Measurements from ENCODE around the gene TENT5C.

TENT5C gene

DNA sequence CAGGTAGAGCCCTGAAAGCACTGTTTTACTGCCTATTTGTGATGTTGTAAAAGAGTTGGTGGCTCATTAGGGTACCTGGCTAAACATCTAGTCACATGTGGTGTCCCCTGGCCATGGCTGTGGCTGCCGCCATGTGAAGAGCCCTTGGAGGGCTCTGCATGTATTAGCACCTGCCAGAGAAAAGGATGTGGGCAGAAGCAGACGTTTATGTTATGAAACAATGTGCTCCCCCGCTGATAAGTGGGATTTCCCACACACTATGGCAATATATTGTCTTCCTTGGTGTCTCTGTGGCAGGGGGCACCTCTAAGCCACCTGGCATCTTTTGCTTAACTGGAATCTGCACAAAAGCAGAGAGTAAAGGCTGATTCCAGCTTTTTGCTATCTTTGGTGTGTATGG is 9.6 kb downstream of the TENT5C start:
- no peak for DNase-seq

DNA sequence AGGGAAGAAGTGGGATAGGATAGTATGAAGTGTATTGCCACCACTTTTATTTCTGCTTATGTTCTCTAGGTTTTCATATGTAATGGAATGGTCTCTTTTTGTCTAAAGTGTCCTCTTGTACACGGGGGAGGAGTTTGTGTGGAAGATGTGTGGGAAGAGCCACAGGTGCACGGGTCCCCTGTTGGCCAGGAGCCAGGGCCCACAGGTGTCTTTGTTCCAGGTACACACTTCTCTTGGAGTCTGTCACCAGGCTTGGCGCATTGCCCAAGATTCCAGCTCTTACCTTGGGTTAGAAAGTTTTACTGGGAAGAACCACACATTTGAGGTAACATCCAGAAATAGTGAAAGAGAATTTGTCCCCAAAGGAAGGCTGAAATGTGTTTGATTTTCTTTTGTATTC is 10.5 kb downstream of the TENT5C start:
- no peak for DNase-seq

DNA sequence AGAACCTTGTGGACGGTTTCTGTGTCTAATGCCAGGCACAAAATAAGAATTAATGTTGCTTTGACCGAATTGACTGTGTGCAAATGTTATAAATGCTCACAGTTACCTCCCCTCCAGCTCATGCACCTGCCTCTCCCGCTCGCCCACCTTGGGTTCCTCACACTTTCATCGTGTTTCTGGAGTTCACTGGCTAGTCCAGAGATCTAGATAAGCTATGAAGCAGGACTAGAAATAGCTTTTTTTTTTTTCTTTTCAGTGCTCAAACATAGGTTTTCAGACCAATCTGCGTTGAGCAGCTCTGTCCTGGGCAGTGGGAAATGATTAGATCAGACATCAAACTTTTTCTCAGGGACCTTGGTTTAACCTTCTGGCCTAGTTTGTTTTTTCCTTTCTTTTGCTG is 11.1 kb downstream of the TENT5C start:
- no peak for DNase-seq

DNA sequence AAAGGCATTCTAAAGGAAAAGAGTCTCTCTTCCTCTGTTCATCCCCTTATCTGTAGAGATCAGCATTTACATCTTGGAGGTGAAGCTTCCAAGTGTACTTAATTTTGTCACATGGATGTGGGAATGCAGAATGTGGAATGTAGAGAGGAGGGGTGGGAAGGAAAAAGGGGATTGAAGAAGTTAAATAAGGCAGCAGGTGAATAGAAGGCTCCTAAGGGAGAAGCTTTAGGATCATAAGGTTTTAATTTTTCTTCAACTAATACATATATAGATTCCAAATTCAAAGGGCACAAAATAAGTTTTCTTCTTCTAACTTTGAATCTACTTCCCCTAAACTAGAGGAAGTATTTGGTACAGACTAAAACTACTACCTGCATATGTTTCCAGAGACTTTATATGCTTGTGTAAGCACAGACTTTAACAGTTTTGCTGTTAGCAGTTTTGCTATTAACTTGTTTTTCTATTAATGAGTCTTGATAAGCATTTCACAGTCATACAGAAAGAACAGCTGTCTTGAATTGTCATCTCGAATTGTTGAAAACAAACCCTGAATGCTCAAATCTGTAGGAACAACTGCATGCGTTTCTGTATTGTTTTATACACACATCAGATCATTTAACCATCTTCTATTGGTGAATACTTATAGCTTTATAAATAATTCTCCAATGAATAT is 12.7 kb downstream of the TENT5C start:
- DNase-seq = no peak

DNA sequence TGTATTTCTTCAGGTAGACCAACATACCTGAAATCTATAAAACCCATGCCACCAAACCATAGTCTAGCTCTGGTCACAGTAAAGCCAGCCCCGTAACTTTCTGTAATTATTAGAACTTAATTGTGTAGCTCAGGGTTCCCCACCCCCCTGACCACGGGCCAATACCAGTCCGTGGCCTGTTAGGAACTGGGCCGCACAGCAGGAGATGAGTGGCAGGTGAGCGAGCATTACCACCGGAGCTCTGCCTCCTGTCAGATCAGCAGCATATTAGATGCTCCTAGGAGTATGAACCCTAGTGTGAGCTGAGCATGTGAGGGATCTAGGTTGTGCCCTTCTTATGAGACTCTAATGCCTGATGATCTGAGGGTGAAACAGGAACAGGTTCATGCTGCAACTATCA is 14.6 kb downstream of the TENT5C start:
- no peak for DNase-seq

DNA sequence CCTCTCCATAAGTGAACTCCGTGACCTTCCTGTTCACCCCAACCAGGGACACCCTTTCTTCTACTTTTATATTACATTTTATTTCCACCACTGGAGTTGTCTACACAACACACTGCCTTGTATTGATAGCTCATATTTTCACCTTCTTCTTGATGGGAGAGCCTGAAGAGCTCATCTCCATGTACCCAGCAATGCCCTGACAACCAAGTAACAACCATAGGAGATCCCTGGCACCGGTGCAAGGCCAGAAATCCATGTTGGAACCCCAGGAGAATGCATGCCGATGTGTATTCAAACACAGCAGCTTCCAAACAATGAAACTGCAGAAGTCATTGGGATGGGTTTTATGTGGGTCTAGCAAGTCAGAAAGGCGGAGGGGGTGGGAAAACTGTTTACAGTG is 15.5 kb downstream of the TENT5C start:
- no peak for DNase-seq

DNA sequence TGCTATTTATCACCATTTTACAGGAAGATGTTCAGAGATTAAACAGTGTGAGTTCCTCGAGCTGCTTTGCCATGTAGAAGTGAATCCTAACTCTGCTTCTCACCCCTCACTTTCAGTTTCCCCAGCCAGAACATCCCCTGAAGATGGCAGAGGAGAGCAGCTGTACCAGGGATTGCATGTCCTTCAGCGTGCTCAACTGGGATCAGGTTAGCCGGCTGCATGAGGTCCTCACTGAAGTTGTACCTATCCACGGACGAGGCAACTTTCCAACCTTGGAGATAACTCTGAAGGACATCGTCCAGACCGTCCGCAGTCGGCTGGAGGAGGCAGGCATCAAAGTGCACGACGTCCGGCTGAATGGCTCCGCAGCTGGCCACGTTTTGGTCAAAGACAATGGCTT is 16.9 kb downstream of the TENT5C start:
- DNase-seq = no peak

DNA sequence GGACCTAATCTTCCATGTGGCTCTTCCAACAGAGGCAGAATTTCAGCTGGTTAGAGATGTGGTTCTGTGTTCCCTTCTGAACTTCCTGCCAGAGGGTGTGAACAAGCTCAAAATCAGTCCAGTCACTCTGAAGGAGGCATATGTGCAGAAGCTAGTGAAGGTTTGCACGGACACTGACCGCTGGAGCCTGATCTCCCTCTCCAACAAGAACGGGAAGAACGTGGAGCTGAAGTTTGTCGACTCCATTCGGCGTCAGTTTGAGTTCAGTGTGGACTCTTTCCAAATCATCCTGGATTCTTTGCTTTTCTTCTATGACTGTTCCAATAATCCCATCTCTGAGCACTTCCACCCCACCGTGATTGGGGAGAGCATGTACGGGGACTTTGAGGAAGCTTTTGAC is 17.3 kb downstream of the TENT5C start:
- no peak for DNase-seq

DNA sequence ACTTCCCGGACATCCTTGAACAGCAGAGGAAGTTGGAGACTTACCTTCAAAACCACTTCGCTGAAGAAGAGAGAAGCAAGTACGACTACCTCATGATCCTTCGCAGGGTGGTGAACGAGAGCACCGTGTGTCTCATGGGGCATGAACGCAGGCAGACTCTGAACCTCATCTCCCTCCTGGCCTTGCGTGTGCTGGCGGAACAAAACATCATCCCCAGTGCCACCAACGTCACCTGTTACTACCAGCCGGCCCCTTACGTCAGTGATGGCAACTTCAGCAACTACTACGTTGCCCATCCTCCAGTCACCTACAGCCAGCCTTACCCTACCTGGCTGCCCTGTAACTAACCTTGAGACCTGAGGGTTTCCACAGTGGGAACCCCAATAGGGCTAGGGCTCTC is 17.9 kb downstream of the TENT5C start:
- no peak for DNase-seq

DNA sequence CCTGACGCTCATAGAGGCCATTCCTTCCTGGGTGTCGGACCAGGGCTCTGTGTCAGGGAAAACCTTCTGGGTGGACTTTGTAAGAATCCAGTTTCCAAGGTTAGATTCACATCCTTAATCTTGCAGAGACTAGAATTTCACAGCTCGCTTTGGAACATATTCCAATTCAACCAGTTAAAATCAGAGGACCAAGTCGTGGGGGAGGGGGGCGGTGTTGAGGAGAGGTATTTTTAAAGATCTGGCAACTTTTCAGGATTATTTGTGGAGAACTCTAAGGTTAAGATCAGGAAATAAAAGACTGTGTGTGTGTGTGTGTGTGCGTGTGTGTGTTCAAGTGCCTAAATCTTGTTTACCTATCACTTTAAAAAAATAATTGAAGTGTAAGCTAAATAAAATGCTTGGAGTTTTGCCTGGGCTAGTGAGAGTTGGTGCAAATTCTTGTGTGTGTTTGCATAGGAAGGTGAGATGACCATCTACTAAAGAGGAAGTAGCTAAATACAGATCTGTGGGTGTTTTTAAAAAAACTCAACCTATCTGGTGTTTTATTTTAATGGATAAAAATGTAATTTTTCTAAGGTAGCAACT is 21.8 kb downstream of the TENT5C start:
- DNase-seq = no peak

DNA sequence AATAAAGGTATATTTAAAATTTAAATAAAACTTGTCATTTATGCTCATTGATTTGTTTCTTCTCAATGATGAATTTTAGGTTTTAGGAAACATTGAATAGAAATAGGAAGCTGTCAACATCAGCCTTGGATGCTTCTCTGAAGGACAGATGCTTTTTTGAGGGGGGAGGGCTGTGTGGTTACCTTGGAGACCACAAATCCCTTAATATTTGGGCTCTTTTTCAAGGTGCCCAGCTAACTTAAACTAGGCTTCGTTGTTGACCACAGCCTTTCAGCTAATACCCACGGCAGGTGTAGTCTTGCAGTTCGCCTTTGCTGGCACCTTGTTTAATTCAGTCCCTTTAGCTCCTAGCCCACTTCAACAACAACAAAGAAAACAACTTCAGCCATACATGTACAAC is 22.5 kb downstream of the TENT5C start:
- no peak for DNase-seq

DNA sequence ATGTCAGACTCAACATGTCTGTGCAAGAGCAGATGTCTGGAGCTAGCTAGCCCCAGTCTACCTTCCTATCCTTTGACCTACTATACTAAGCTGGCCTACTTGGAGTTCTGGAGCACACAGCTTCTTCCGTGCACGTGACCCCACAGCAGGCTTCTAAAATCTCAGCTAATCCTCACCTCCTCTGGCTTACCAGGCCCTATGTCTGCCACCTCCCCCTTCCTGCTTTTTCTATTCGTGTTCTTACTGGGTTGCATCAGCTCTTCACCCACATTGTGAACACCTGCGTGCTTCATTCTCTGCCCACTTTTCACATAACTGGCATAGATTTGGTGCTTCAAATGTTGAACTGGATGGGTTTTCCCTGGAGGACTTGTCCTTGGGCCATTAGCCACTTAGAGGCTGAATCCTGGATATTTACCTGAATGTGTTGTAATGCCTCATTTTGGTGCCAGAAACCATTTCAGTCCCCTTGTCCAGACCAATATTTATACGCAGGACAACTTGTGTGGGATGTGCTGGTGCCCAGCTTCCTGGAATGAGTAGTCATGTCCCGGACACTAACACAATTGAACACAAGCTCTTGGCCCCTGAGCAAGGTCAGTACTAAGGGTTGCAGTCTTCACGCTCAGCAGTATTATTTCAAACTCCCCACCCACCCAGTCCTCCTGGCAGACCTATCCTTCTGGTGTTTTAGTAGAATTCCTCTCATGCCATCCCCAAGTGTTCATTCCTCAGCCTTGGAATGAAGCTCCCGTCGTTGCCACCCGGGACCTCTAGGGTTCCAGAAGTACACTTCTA is 24.0 kb downstream of the TENT5C start:
- no peak for DNase-seq

DNA sequence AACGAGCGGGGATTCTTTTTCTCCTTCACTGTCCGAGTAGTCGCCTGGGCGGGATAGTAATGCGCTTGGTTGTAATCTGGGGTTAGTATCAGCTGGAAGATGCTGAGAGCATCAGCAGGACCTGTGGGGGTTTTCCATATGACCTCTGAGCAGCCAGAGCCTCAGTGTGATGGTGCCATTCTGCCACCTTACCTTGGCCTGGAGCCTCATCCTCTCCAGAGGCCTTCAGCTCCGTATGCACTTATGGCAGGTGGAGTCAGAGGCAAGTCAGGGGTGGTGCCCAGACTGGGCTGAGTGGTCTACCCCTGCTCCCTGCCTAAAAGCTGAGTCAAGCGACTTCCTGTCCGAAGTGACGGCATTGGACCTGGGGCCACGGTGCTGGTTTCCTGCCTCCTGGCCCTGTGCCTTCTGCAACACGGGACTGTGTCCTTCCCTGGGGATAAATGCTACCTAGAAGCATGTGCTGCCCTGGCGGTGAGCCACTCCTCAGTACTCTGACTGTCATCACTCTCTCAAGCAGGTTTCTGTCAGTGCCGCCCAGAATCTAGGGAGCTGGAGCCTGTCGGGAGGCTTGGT is 24.7 kb downstream of the TENT5C start:
- no peak for DNase-seq

DNA sequence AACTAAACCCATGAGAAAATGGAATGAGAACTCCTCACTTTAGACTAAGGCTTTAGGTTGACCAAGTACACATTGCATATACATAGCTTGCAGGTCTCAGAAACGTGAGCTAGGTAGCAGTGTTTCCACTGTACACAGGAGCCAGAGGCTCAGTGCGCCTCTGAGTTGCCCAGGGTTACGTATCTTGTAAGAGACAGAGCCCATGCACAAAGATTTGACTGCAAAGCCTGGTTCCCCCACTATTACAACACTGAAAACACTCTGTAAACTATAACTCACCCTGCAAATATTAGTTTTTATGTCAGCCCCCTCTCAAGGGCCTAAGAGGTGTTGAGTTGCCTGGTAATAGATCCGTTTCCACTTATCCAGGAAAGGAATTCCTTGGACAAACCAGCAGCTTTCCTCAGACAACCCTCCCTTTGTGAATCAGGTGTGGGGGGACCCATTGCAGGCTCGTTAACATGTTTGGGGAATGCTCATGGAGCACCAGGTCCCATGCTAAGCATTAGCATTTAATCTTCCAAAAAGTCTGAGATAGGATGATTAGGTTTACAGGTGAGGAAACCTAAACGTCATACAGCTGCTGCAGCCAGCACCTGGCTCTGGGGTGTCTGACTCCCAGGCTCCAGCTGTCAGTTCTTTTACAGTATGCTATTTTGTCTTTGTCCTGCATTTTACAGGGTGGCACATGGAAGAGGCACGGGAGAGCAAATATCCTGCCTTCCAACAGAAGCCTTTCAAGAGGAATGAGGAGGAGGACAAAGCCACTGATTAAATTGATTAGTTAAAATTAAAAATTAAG is 25.7 kb downstream of the TENT5C start:
- DNase-seq = no peak

DNA sequence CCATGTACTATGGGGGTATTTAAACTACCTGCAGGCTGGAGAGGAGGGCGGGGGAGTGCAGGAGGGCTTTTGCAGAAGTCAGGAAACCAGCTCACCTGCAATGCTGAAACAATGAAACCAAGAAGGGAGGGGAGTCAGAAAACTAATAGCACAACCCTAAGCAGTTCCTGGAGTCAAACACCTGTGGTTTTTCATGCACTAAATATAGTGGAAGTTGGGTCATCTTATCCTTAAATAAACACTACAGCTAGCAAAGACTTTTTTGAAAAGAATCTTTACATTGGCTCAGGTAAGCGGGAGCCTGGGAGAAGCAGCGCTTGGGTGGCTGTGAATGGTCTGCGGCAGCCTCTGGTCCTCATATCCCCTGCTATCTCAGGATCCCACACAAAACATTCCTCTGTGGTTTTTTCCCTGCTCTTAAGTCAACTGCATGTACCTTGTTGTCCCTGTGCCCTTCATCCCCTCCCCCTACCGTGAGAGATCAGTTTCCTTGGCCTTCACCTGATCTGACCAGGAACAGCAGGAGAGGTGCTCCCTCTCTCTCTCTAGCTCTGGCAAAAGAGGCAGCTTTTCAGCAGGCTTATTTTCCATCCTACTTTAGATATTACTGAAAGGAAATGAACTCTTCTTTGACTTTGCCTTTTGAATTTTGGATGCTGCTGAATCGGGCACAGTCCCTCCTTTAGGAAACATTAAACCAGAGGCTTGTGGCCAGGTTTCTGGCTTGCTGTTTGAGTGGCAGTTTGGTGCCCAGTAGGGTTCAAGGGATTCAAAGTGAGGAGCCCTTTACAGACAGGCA is 26.6 kb downstream of the TENT5C start:
- DNase-seq = no peak

DNA sequence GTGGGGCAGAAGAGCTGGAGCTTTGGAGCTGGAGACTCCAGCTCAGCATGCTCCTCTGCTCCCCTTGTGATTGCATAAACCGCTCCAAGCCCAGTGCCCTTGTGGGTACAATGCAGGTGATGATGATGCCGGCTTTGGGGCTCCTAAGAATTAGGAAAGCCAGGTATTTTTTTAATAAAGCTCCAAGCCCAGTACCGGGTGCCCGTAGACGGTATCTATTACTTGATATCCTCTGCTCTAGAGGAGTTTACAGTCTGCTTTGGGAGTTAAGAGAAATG is 27.2 kb downstream of the TENT5C start:
- DNase-seq = no peak

DNA sequence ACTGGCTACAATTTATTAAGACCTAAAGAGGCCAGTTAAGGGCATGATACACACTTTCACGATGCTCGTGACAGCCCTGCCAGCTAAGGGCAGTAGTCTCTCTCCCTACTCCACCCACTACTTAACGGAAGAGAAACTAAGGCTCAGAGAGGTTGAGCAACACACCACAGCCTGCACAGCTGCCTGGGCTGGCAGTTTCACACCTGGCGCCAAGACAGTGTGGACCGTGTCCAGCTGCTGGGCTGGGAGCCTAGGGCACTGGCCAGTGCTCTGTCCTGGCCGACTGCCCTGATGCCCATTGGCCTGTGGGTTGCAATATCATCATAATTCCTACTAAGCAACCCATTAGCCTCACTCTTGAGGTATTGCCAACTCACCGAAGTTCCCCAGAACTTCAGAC is 27.6 kb downstream of the TENT5C start:
- DNase-seq = no peak

DNA sequence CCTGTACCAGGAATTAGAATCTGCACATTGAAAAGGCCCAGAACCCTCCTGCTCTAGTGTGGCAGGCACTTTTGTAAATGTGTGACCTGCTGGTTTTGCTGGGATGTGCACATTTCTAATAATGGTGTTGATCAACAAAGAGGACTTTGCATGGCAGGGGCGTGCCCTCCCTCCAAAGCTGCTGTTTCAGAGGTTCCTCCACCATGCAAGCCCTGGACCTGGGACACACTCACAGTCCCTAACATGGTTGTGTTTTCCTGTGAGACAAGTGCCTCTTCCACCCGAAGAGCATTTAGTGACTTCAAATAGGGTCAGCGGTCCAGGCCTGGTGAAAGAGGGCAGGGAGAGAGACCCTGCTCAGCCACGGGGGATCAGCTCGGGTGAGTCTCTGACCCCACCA is 28.1 kb downstream of the TENT5C start:
- DNase-seq = no peak

DNA sequence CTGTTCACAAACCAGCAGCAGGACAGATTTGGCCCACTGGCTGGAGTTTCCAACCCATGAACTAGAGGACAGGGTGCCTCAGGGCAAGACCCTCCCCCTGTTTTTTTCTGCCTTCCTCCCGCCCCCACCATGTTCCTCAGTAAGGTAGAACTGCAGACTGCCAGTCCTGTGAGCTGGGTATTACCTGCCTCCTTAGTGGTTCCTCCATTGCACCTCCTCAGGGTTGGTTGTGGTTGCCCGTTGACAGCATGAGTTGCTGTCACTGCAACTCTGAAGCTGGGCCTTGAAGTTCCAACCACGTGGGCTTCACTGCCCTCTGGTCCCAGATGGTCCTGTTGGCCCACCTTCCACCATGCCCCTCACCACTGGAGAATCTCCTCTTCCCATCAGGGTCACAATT is 28.8 kb downstream of the TENT5C start:
- DNase-seq = no peak

DNA sequence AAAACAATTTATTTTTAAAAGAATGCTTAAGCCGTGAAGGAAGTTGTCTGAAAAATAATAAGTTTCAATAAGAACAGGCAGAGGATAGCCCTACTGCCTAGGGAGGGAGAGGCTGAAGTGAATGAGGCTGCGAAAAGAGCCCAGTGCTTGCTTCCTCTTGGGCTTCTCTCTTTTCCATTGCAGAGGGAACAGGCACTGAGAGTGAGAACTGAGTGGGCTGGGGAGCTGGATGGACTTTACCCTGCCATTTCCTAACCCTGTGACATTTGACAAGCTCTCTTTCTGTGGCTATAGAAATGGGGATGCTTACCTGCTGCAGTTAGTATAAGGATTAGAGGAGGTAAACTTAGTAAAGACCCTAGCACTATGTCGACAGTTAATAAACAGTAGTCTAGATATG is 30.0 kb downstream of the TENT5C start:
- no peak for DNase-seq

DNA sequence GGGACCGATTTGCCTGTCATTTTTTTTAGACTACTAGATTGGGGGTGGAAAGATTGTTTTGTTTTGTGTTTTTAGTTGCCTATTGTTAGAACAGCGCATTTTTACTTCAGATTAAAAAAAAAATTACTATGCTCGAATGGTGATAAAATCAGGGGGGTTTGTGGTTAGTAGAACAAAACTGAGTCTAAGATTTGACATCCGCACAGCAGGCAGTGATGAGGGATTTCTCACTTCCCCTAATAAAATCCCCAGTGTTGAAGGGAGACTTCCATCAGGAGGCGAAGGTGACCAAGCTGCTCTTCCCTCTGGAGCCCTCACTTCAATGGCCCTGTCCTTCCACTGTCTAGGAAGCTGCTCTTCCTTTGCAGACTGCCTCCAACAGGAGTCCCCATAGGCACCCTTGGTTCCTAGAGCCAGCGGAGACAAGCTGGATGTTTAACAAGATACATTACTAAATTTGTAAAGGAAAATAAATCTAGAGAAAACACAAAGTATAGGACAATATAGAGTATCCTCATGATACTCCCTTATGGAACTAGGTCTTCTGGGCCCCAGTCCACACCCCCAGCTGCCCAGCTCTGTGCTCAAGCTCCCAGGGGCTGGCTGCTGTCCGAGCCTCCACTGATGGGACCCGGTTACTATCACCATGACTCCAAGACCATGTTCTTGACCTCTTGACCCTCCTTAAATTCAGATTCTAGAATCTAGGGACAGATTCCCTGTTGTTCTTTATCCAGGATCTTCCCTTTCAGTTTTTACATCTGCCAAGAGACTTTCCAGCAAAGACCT is 31.0 kb downstream of the TENT5C start:
- no peak for DNase-seq

DNA sequence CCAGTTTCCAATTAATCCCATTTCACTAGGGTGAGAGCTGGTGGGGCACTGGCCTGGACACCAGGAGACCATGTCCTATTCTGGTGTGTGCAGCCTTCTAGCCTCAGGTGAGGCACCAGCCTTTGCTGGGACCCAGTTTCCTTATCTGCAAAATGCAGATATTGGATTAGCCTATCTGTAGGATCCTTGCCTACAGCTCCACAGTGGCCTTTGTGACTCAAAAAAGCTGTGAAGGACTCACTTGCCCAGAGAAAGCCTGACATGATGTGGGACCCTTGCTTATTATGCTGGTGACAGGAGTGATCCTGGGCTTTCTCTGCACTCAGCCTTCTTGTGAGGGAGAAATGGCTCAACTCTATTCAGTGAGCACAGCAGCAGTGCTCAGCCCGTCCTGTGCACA is 32.3 kb downstream of the TENT5C start:
- DNase-seq = no peak

All from NCI-H1436 treated with DMSO at 0.1 percent for 48 hours (cell line).